OCI-LY1 (cell line): ENCODE measurements around the gene APBA1.

Experiments
- EZH2 ChIP-seq: fragments of 200-600 bp; sonication (generic), shearing (Covaris generic); IDR thresholded peaks from 2 replicates; pipeline ENCODE4 v1.8.0; 2017; ENCODE audit warnings: borderline replicate concordance, mixed run types, mild to moderate bottlenecking, antibody characterized with exemption, low read length, moderate library complexity, mixed read lengths
- TF ChIP-seq, protein P1 (sequence below): fragments of 200-600 bp; sonication (generic), shearing (Covaris generic); IDR thresholded peaks from 2 replicates; pipeline ENCODE4 v1.5.1; 2017; ENCODE audit warnings: mild to moderate bottlenecking, antibody characterized with exemption, low read length, moderate library complexity, mixed read lengths

GRCh38 chr9:69382135-69382534 is 290.0 kb downstream of the APBA1 start:
- TF ChIP-seq, protein P1, sequence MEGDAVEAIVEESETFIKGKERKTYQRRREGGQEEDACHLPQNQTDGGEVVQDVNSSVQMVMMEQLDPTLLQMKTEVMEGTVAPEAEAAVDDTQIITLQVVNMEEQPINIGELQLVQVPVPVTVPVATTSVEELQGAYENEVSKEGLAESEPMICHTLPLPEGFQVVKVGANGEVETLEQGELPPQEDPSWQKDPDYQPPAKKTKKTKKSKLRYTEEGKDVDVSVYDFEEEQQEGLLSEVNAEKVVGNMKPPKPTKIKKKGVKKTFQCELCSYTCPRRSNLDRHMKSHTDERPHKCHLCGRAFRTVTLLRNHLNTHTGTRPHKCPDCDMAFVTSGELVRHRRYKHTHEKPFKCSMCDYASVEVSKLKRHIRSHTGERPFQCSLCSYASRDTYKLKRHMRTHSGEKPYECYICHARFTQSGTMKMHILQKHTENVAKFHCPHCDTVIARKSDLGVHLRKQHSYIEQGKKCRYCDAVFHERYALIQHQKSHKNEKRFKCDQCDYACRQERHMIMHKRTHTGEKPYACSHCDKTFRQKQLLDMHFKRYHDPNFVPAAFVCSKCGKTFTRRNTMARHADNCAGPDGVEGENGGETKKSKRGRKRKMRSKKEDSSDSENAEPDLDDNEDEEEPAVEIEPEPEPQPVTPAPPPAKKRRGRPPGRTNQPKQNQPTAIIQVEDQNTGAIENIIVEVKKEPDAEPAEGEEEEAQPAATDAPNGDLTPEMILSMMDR: no peak
- TF ChIP-seq EZH2: no peak
